ENCODE results near the gene SARDH.
A peak's percentile ranks its signal among the peaks of the same experiment; 100 is the strongest.

Gene SARDH

GRCh38 chr9:133707763-133708245 is 30.3 kb downstream of the SARDH start:
- H3K27me3 ChIP-seq (replicated peaks) = no peaks in the 10 kb centered on the region
- peak overlapping the region; percentile 46 for H3K27ac ChIP-seq
- no peak for DNase-seq
- H3K36me3 ChIP-seq (replicated peaks) = no peaks in the 10 kb centered on the region
- H3K4me3 ChIP-seq (ENCODE audit: low read depth, low read length) = no peak overlapping the region
- in situ Hi-C loops (cut with HindIII; ENCODE audit: low pct_ligation_motif_present, low sequenced_read_pairs) = no loop called here
- TF ChIP-seq, protein P1, sequence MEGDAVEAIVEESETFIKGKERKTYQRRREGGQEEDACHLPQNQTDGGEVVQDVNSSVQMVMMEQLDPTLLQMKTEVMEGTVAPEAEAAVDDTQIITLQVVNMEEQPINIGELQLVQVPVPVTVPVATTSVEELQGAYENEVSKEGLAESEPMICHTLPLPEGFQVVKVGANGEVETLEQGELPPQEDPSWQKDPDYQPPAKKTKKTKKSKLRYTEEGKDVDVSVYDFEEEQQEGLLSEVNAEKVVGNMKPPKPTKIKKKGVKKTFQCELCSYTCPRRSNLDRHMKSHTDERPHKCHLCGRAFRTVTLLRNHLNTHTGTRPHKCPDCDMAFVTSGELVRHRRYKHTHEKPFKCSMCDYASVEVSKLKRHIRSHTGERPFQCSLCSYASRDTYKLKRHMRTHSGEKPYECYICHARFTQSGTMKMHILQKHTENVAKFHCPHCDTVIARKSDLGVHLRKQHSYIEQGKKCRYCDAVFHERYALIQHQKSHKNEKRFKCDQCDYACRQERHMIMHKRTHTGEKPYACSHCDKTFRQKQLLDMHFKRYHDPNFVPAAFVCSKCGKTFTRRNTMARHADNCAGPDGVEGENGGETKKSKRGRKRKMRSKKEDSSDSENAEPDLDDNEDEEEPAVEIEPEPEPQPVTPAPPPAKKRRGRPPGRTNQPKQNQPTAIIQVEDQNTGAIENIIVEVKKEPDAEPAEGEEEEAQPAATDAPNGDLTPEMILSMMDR (IDR thresholded peaks at IDR 0.05; ENCODE audit: low read depth, low read length, missing control alignments) = no peak

- DNase-seq = peak; percentile 81
- in situ Hi-C loops (cut with HindIII; ENCODE audit: low pct_ligation_motif_present, low sequenced_read_pairs) = no loop called here
- TF ChIP-seq, protein P1 (IDR thresholded peaks at IDR 0.05; ENCODE audit: low read depth, low read length, missing control alignments) = no peak
These were observed 30.9 kb downstream of the SARDH start for GRCh38 chr9:133707065-133707762.

DNA sequence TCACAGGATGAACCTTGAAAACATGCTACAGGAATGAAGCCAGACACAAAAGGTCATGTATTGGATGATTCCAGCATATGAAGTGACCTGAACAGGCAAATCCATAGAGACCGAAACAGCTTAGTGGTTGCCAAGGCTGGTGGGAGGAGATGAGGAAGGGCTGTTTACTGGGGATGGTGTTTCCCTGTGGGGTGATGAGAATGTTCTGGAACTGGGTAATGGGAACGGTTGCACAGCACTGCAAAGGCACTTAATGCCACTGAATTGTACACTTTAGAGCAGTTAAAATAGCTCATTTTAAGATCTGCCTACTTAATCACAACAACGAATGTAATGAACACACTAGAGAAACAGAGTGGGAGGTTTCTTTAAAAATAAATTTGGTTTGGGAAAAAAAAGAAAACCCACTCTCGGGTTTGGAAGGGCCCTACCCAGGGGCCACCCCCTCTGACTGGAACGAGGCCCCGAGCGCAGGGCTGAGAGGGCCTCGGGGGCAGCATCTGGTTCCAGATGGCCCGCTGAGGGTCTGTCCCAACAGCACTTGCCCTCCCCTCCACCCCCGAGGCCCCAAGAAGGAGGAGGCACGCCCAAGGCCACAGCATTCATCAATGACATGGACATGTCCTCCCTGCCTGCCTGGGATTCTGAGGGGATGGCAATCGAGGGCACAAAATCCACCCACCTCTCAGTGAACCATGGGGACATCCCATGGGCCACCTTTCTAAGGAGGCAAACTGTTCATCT is 31.7 kb downstream of the SARDH start:
- TF ChIP-seq, protein P1 (IDR thresholded peaks at IDR 0.05; ENCODE audit: low read depth, low read length, missing control alignments) = no peak
- H3K36me3 ChIP-seq (replicated peaks) = no peaks in the 10 kb centered on the region
- no peak for DNase-seq
- H3K4me3 ChIP-seq (ENCODE audit: low read depth, low read length) = no peak overlapping the region
- in situ Hi-C loops (cut with HindIII; ENCODE audit: low pct_ligation_motif_present, low sequenced_read_pairs) = no loop called here
- H3K27me3 ChIP-seq (replicated peaks) = no peaks in the 10 kb centered on the region
- peak overlapping the region; percentile 46 for H3K27ac ChIP-seq

More at GRCh38 chr9:133707065-133707762, 30.9 kb downstream of the SARDH start:
- Histone ChIP-seq H3K27me3 (replicated peaks) (no peaks in the 10 kb centered on the region), H3K27ac (peak overlapping the region; percentile 46), H3K36me3 (replicated peaks) (no peaks in the 10 kb centered on the region), H3K4me3 (ENCODE audit: low read depth, low read length) (no peak overlapping the region)

GRCh38 chr9:133705576-133705975 is 32.6 kb downstream of the SARDH start:
- in situ Hi-C loops (cut with HindIII; ENCODE audit: low pct_ligation_motif_present, low sequenced_read_pairs) = no loop called here
- H3K27ac ChIP-seq = no peak overlapping the region
- H3K36me3 ChIP-seq (replicated peaks) = no peaks in the 10 kb centered on the region
- TF ChIP-seq, protein P1 (IDR thresholded peaks at IDR 0.05; ENCODE audit: low read depth, low read length, missing control alignments) = no peak
- no peaks in the 10 kb centered on the region for H3K27me3 ChIP-seq (replicated peaks)
- no peak for DNase-seq
- no peak overlapping the region for H3K4me3 ChIP-seq (ENCODE audit: low read depth, low read length)

GRCh38 chr9:133704711-133705181 is 33.4 kb downstream of the SARDH start:
- DNase-seq = no peak
- TF ChIP-seq, protein P1 (IDR thresholded peaks at IDR 0.05; ENCODE audit: low read depth, low read length, missing control alignments) = no peak
- H3K27ac ChIP-seq = no peak overlapping the region
- in situ Hi-C loops (cut with HindIII; ENCODE audit: low pct_ligation_motif_present, low sequenced_read_pairs) = no loop called here
- no peaks in the 10 kb centered on the region for H3K36me3 ChIP-seq (replicated peaks)
- H3K27me3 ChIP-seq (replicated peaks) = no peaks in the 10 kb centered on the region
- no peak overlapping the region for H3K4me3 ChIP-seq (ENCODE audit: low read depth, low read length)
